GM12892 (cell line): ENCODE data around the gene CD55.

Source experiments
- POLR2A ChIP-seq: IDR thresholded peaks from 2 replicates; pipeline ENCODE4 v1.6.1; 2011; ENCODE audit warnings: low read depth, low read length, control low read depth
- POLR2AphosphoS5 ChIP-seq: IDR thresholded peaks from 2 replicates; pipeline ENCODE4 v1.6.1; 2011; ENCODE audit warnings: low read depth, low read length, control low read depth
- TAF1 ChIP-seq: IDR thresholded peaks from 2 replicates; pipeline ENCODE4 v1.6.1; 2011; ENCODE audit warnings: low read depth, mild to moderate bottlenecking, control low read depth, low read length, borderline replicate concordance

DNA sequence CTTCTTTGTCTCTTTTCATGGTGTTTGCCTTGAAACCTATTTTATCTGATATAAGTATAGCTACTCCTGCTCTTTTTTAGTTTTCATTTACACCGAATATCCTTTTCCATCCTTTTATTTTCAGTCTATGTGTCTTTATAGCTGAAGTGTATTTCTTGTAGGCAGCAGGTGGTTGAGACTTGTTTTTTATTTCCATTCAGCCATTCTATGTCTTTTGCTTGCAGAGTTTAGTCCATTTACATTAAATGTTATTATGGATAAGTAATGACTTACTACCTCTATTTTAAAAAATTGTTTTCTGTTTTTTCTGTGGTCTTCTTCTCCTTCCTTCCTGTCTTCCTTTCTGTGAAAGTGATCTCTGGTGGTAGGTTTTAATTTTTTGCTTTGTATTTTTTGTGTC, 45.0 kb upstream of the CD55 start:
- no peak for TF ChIP-seq POLR2A
- TF ChIP-seq TAF1 = no peak
- no peak for TF ChIP-seq POLR2AphosphoS5
